Endometrial microvascular endothelial cells (primary cell): ENCODE results near the gene CDK19. TPM values are rescaled to one million over a fixed set of nuclear protein-coding genes. Genes with fewer than 3 reads are reported as not detected.
"Not testable (repeated sequence)": the region's sequence is repeated elsewhere in the genome, so short reads cannot be mapped to it uniquely, and the experiment has no call there.

ENCODE experiments used
- in situ Hi-C: cut with HindIII; loops from 2 replicates; pipeline ENCODE4 v1.10.0; 2017; ENCODE audit warnings: low sequenced_read_pairs, low pct_unique_long_range_greater_than_20kb; ENCODE audit errors: inconsistent ontology term
- total RNA-seq: library from RNA; depleted of rRNA; stranded (reverse); fragments of >200 nt; gene quantifications from one replicate; pipeline ENCODE4 v1.2.3, GENCODE V29; 2015; ENCODE audit errors: inconsistent ontology term

The CDK19 gene
- 7.1 TPM for total RNA-seq

DNA sequence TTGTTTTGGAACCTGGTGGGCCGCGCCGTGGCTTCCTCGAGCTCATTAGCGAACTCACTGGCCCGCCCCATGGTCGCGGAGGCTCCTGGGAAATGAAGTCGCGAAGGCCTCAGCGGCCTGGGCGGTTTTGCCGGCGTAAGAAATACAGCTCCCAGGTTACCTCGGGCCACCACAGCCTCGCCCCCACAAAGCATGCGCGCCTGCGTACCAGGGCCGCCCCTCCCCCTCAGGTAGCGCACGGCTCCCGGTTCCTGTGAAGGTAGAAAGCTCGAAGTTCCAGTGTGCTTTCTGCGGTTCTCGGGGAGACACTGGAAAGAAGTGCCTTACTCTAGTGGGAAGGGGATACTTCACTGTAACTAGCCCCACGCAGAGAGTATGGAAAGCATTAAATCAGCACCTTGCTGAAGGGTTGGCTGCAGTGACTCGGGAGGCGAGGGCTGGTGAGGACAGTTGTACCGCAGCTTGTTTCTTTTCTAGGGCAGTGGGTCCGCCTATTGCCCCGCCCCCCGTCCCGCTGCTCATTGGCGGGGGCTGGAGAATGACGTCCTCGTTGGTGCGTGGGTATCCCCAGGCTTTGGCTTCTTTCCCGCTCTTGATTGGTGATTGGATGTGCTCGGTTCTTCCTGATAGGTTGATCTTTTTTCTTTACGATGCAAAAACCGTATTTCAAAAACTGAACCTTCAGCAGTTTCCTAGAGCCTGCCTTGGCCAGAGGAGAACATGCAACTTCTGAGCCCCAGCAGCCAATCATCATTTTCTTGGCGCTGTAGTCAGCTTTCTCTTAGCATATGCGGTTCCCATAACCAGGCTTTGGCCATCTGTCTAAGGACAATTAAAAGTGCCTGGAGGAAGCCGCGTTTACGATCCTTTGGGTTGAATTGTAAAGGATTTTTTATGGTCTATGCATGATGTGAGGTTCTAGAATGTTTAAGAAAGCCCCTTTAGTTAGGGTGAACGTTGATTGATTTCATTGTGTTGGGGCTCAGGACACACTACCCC, at the start of gene CDK19:
Gene CDK19, minus strand, starts transcription at position 59 of the 999 bp plus-strand sequence. CDS start 333 bp downstream, outside the sequence.
- in situ Hi-C loops, result no loop called here

DNA sequence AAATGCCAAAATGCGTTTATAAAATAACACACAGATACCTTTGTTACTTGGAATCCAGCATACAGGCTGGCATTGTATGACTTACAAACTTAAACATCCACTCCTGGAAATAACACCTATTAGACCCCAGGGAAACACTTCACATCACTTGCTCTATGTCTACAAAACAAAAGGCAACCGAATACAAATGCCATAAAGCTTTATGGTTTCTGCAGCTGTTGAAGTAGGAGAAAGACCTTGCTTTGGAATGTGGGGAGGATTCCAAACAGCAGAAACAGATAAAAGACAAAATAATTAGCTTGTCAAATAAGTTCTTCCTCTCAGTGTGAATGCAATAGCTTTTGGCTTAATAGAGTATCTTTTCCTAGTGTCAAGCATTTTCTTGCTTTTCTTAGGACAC, 49.6 kb upstream of the CDK19 start:
- in situ Hi-C loops, result no loop called here

DNA sequence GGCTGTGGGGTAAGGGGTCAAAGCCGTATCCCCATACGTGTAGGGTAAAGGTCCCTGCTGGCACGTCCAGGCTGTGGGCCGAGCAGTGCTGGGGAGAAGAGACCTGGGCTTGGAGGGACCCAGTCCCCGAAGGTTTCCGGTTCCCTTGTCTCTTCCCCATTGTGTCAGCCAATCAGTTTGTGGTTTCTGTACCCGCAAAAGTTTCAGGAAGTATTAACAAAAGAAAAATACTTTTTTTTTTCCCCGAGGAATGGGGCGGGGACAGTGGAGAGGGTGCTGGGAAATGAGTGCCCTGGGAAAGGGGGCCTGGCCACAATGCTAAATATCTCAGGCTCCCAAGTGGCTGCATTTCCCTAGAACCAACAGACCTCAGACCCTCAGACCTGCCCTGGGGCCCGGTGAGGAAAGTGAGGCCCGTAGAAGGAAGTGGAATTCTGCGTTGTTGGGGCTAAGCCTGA, 44.1 kb upstream of the CDK19 start:
- in situ Hi-C loops, result no loop called here

DNA sequence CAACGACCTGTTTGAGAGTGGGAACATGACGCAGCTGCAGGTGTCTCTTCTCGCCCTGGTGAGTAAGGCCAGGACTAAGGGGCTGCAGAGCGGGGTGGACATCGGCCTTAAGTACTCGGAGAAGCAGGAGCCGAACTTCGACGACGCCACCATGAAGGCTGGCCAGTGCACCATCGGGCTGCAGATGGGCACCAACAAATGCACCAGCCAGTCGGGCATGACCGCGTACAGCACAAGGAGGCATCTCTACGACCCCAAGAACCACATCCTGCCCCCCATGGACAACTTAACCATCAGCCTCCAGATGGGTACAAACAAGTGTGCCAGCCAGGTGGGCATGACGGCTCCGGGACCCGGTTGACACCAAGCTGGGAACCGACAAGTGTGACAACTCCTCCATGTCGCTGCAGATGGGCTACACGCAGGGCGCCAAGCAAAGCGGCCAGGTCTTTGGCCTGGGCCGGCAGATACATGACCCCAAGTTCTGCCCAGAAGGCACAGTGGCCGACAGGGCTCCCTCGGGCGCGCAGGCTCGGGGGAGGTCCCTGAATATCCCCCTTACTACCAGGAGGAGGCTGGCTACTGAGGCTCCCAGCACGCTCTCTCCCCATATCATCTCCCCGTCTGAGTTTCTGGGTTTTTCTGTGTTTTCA, 43.4 kb upstream of the CDK19 start:
- in situ Hi-C loops, result no loop called here

DNA sequence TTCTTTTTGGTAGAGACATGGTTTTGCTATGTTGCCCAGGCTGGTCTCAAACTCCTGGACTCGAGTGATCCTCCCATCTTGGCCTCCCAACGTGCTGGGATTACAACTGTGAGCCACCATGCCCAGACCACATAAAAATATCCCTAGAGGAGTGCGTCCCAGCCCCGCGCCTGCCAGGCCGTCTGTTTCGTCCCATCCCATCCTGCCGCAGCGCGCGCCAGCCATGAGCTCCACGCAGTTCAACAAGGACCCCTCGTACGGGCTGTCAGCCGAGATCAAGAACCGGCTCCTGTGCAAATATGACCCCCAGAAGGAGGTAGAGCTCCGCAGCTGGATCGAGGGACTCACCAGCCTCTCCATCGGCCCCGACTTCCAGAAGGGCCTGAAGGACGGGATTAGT, 42.7 kb upstream of the CDK19 start:
- in situ Hi-C loops, result no loop called here

- in situ Hi-C loops, result no loop called here
Measured at GRCh38 chr6:110856296-110856695, 41.0 kb upstream of the CDK19 start.

GRCh38 chr6:110853754-110854477, 38.6 kb upstream of the CDK19 start:
- in situ Hi-C loops, result no loop called here

DNA sequence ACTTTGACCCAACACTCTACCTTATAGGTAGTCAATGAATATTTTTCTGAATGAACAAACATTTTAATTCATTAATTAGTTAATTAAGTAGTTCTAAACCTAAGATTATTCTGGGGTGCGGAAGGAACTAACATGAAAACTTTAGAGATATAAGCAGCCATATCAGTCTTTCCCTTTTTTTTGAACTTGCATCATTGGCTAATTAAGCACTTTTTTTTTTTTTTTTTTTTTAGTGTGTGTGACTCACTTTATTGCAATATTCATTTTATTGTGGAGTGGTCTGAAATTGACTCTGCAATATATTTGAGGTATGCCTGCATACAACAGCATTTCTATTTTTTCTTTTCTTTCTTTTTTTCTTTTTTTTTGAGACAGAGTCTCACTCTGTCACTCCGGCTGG, 37.5 kb upstream of the CDK19 start:
- in situ Hi-C loops, result no loop called here

DNA sequence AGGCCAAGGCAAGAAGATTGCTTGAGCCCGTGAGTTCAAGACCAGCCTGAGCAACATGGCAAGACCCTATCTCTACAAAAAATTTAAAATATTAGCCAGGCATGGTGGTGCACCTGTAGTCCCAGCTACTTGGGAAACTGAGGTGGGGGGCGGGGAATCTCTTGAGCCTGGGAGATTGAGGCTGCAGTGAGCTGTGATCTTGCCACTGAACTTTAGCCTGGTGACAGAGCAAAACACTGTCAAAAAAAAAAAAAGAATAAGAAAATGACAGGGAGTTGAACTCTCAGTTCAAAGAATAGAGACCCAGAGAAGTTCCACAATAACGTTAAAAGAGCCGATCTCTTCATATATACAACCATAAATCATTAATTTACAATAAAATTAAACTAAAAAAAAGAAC, 34.5 kb upstream of the CDK19 start:
- in situ Hi-C loops, result no loop called here

- in situ Hi-C loops, result no loop called here
Measured at GRCh38 chr6:110841266-110841665, 26.0 kb upstream of the CDK19 start.

GRCh38 chr6:110835751-110836150, 20.5 kb upstream of the CDK19 start:
- in situ Hi-C loops, result not testable (repeated sequence)

- in situ Hi-C loops, result no loop called here
Measured at GRCh38 chr6:110833831-110834230, 18.6 kb upstream of the CDK19 start.

GRCh38 chr6:110831405-110831804, 16.1 kb upstream of the CDK19 start:
- in situ Hi-C loops, result no loop called here

DNA sequence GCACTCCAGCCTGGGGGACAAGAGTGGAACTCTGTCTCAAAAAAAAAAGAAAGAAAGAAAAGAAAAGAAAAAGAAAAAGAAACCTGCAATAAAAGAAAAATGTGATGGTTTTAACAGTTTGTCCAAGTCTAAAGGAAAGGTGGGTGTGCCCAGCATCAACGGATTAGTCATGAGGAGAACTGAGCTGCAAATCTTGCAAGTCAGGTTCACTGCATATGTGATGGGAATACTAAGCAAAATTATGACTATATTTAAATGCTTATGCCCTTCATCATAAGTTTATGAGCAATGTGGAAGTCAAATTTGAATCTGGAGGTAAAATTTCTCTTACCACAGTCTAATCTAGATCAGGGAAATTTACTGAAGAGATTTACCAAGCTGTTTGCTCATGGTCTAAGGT, 13.1 kb upstream of the CDK19 start:
- in situ Hi-C loops, result no loop called here

GRCh38 chr6:110826236-110827129, 11.2 kb upstream of the CDK19 start:
- in situ Hi-C loops, result no loop called here

- in situ Hi-C loops, result no loop called here
Measured at GRCh38 chr6:110823146-110823545, 7.9 kb upstream of the CDK19 start.

DNA sequence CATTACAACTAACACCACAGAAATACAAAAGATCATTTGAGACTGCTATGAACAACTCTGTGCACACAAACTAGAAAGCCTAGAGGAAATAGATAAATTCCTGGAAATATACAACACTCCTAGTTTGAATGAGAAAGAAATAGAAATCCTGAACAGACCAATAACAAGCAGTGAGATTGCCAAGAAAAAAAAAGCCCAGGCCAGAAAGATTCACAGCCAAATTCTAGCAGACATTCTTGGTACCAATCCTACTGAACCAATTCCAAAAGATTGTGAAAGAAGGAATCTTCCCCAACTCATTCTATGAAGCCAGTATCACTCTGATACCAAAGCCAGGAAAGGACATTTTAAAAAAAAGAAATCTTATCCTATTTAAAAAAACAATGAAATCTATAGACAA, 7.0 kb upstream of the CDK19 start:
- in situ Hi-C loops, result no loop called here

- in situ Hi-C loops, result no loop called here
Measured at GRCh38 chr6:110816677-110817076, 1.4 kb upstream of the CDK19 start.
